ENCODE measurements around the gene SMAD1.
"Not testable (repeated sequence)": the region's sequence is repeated elsewhere in the genome, so short reads cannot be mapped to it uniquely, and the experiment has no call there.

SMAD1 gene

DNA sequence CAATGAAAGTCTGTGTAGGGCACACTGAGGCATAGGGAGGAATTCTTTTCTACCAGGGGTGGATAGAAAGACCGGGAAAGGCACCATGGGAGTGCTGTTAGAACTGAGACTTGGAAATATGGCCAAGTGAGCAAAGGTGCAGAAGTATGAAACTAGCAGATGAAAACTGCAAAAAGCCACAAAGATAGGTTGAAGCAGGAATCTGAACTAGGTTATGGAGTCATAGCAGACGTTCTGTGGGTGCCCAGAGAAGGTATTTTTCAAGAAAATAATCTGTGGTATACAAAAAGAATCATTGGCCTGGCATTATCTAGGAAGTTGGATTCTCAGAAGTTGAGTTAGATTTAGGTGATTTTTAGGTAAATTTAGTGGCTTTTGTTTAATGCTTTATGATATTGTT lies 48.5 kb downstream of the SMAD1 start:
- no peak for DNase-seq

DNA sequence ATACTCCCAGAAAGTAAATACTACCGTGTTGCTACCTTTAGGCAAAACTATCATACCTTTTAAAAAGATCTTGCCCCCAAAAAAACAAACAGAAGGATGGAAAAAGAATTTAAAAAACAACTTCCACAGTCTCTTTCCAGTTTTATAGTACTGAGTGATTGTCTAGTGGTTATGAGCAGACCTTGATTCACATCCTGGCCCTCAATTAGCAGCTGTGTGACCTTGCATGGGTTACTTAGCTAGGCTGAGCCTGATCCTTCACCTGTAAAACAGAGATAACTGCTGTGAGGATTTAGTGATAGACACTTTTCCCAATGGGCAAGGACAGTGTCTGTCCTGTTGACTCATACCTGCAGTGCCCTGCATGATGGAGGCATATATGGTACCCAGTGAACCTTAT lies 49.0 kb downstream of the SMAD1 start:
- DNase-seq, result no peak

- DNase-seq, result peak; percentile 69 to 84
These were observed 49.6 kb downstream of the SMAD1 start for GRCh38 chr4:145531223-145531622.

GRCh38 chr4:145531859-145532258 lies 50.2 kb downstream of the SMAD1 start:
- DNase-seq, result no peak

DNA sequence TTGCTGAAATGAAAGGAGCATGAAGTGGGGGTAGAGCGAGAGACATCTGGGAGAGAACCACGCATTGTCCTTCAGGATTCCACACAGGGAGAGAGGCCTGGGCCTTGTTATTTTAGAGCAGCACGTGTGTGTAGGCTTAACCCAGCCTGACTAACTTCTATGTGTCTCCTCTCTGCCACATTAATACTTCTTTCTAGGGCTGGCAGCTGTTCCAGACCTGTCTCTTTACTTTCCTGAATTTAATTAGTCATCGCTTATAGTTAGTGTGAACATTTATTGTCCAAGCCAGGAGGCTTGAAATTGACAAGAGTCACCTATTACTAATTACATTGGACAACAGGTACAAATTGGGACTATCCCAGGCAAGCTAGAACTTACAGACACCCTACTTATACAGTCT lies 51.3 kb downstream of the SMAD1 start:
- no peak for DNase-seq

DNA sequence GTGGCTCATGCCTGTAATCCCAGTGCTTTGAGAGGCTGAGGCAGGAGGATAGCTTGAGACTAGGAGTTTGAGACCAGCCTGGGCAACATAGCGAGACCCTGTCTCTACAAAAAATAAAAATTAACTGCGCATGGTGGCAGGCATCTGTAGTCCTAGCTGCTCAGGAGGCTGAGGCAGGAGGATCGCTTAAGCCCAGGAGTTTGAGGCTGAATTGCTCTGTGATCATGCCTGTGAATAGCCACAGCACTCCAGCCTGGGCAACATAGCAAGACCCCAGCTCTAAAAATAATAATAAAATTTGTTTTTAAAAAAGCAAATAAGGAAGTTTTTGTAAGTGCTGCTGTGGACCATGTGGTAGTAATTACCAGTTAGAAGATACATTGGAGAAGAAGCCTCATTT lies 51.8 kb downstream of the SMAD1 start:
- DNase-seq, result not testable (repeated sequence)

- no peak for DNase-seq
These were observed 52.3 kb downstream of the SMAD1 start for GRCh38 chr4:145533961-145534360.

DNA sequence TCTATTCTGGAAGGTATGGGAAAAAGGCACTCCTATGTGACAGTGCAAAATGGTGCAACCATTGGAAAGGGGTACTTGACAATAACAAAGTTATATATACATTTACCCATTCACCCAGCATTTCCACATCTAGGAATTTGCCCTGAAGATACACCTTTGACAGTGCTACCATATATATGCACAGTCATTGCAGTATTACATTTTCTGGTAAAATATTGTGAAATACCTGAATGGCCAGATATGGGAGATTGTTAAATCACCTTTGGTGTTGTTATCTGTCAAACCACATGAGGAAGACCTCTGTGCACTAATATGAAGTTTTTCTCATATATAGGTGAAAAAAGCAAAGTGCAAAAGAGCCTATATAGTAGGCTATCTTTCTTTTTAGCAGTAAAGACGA lies 53.5 kb downstream of the SMAD1 start:
- DNase-seq, result no peak

GRCh38 chr4:145536044-145536443 lies 54.4 kb downstream of the SMAD1 start:
- no peak for DNase-seq

DNA sequence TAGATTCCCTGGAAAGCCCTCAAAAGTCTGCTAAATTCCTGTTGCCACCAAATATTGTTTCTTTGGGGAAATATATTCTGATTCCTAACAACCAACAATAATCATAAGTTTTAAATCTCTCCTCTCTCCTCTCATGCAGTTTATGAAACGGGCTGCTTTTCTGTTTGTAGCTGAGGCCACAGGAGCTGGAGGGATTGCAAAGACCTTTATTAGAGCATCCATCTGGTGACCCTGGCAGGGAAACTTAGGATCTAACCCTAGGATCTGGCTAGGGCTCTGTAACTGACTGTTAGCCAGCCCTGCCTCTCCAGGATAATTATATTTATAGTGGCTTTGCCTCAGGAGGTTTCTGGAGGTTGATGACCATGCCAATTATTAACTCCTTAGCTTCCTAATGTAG lies 56.9 kb downstream of the SMAD1 start:
- peak in 1 of 2 experiments; percentile 9 for DNase-seq

DNA sequence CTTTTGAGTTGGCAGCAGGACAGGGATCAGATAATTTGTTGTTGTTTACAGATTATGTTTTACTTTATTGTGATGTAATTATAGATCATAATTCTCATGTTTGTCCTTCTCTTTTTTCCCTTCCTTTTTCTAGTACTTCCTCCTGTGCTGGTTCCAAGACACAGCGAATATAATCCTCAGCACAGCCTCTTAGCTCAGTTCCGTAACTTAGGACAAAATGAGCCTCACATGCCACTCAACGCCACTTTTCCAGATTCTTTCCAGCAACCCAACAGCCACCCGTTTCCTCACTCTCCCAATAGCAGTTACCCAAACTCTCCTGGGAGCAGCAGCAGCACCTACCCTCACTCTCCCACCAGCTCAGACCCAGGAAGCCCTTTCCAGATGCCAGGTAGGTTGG lies 58.0 kb downstream of the SMAD1 start:
- DNase-seq, result no peak

GRCh38 chr4:145540235-145540634 lies 58.6 kb downstream of the SMAD1 start:
- DNase-seq, result peak in 1 of 2 experiments; percentile 8

- no peak for DNase-seq
These were observed 59.7 kb downstream of the SMAD1 start for GRCh38 chr4:145541346-145541745.

DNA sequence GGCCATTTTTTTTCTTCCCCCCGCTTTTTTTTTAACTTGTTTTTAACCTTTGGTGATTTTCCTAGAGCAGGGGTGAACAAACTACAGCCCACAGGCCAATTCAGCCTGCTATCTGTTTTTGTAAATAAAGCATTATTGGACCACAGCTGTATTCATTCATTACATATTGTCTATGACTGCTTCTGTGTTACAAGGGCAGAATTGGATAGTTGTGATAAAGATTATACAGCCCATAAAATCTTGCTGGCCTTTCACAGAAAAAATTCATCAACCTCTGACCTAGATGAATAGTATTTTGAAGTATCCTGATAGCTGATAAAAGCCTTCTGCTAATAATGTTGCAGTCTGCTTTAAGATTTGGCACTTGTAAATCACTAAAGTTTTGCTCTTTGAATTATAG lies 63.4 kb downstream of the SMAD1 start:
- no peak for DNase-seq

GRCh38 chr4:145545538-145546174 lies 64.0 kb downstream of the SMAD1 start:
- DNase-seq, result no peak

GRCh38 chr4:145546175-145546915 lies 64.7 kb downstream of the SMAD1 start:
- no peak for DNase-seq

GRCh38 chr4:145551660-145552059 lies 70.0 kb downstream of the SMAD1 start:
- no peak for DNase-seq

DNA sequence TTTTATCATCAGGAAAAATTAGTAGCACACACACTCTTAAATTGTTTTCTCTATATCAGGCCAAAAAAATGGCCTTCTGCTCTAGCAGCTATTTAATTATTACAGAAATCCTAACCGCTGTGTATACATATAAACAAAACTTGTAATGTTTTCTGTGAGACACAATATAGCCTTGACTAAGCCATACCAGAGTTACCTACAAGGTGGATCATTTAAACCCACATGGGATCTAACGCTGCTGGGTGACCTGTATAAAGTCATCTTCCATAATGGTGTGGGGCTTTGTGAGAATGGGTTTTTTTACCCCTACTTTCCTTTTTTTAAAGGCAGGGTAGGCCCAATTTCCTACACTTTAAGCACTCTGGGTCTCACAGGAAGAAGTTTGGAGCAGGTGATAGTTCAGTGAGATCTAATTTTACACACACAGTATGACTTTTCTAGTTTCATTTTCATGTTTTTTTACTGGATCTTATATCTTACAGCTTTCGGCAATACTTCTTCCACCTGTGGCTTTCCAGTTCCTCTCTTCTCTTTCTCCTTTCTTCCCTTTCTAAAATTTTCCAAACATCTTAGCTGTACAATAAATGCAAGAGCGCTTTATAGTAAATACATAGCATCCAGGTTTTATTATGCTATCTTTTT lies 70.6 kb downstream of the SMAD1 start:
- no peak for DNase-seq

DNA sequence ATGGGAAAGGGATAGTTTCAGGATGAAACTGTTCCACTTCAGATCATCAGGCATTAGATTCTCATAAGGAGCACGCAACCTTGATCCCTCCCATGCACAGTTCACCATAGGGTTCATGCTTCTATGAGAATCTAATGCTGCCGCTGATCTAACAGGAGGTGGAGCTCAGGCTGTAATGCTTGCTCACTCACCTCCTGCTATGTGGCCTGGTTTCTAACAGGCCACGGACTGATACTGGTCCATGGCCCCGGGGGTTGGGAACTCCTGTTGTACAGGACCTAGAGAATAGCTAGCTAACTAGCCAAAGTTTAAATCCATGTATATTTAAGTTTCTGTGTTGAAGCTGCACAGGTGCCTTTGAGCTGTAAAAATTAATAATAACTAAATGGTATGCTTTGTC lies 71.7 kb downstream of the SMAD1 start:
- DNase-seq, result no peak

- DNase-seq, result no peak
These were observed 73.0 kb downstream of the SMAD1 start for GRCh38 chr4:145554691-145555090.

DNA sequence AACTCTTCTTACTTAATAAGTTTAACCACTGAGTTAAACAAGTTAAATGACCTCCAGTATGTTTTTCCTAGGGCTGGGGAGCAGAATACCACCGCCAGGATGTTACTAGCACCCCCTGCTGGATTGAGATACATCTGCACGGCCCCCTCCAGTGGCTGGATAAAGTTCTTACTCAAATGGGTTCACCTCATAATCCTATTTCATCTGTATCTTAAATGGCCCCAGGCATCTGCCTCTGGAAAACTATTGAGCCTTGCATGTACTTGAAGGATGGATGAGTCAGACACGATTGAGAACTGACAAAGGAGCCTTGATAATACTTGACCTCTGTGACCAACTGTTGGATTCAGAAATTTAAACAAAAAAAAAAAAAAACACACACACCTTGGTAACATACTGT lies 76.1 kb downstream of the SMAD1 start:
- DNase-seq, result peak; percentile 12 to 58

- DNase-seq, result no peak
These were observed 81.8 kb downstream of the SMAD1 start for GRCh38 chr4:145563293-145563985.

- no peak for DNase-seq
These were observed 82.9 kb downstream of the SMAD1 start for GRCh38 chr4:145564540-145564939.

- no peak for DNase-seq
These were observed 83.7 kb downstream of the SMAD1 start for GRCh38 chr4:145565328-145565727.

All from NCI-H524 (cell line).